ENCODE results near the gene HCAR2. TPM values are rescaled to one million over a fixed set of nuclear protein-coding genes. Genes with fewer than 3 reads are reported as not detected.
"Not testable (repeated sequence)": the region's sequence is repeated elsewhere in the genome, so short reads cannot be mapped to it uniquely, and the experiment has no call there.

HCAR2 gene
- total RNA-seq (2014; rRNA removed; shearing (Covaris generic)): not detected in 2 replicates

GRCh38 chr12:122702890-122703611, at the start of gene HCAR2:
TSS of gene HCAR2 (minus strand) at chr12:122703357. CDS start at chr12:122703283, 74 bp downstream.
- not testable (repeated sequence) for DNase-seq (ENCODE audit: low read depth)

DNA sequence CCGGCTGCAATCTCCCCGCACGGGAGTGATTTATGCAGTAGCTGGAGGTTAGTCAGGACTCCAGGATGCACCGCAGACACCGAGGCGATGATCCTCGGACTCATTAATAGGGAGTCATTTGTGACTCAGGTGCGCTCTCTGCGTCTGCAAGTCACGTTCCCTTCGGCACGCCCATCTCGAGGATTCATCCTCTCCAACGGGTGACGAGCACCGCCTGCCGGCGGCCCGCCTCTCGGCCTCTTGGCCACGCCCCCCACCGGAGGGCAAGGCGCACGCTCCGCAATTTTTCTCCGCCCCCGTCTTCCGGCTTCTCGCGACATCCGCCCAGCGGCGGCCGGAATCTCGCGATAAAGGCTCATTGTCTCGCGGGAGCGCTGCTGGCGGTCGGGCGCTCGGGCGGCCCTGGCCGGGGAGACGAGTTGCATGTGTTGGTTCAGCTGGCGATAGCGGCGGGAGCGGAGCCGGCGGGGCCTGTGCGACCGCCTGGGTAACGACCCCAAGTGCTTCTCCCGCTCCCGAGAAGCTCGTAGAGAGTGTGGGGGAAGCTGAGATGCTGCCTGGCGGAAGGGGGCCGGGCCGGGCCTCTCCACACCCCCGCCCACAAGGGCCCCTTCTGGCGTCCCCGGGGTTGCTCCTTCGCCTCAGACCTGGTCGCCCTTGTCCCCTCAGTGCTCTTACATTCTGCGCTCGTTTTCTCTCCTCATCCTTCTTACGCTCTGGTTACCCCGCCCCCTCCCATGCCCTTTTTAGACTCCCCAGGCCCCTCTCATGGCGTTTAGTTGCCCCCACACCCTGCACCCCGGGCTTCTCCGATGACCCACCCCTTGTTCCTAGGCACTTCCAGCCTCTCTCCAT, 49.5 kb upstream of the HCAR2 start, which contains the start of gene DENR:
TSS of gene DENR (plus strand) at position 361 of the 855 bp plus-strand sequence. CDS start 878 bp downstream, outside the sequence.
- DNase-seq (ENCODE audit: low read depth): peak; percentile 92

- DNase-seq (ENCODE audit: low read depth): not testable (repeated sequence)
Observed at GRCh38 chr12:122750781-122751515, 47.8 kb upstream of the HCAR2 start.

GRCh38 chr12:122749569-122750332, 46.6 kb upstream of the HCAR2 start:
- DNase-seq (ENCODE audit: low read depth): no peak

DNA sequence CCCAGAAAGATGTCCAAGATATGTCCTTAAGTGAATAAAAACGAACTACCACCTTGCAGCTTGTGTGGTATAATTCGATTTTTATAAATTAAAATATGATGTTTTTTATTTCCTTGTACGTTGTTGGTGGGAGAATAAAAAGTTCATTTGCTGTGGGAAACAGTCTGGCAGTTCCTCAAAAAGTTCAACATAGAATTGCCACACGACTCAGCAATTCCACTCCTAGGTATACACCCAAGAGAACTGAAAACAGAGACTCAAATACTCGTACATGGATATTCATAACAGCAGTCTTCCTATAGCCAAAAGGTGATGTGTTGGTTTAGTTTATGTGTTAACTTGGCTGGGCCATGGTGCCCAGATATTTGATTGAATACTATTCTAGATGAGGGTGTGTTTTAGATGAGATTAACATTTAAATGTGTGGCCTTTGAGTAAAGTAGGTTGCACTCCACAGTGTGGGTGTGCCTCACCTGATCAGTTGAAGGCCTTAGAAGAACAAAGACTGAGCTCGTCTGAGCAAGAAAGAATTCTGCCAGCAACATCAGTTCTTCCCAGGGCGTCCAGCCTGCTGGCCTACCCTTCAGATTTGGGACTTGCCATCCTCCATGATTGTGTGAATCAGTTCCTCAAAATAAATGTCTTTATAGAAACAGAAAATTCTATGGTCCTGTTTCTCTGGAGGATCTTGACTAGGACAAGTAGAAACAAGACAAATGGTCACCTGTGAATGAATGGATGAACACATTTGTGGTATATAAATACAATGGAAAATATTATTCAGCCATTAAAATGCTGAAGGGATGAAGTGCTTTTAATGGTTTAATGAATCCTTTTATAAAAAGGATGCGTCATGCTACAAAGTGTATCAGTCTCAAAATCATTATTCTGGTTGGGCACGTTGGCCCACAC, 44.3 kb upstream of the HCAR2 start:
- DNase-seq (ENCODE audit: low read depth): no peak

- DNase-seq (ENCODE audit: low read depth): no peak
Observed at GRCh38 chr12:122743895-122744525, 40.9 kb upstream of the HCAR2 start.

DNA sequence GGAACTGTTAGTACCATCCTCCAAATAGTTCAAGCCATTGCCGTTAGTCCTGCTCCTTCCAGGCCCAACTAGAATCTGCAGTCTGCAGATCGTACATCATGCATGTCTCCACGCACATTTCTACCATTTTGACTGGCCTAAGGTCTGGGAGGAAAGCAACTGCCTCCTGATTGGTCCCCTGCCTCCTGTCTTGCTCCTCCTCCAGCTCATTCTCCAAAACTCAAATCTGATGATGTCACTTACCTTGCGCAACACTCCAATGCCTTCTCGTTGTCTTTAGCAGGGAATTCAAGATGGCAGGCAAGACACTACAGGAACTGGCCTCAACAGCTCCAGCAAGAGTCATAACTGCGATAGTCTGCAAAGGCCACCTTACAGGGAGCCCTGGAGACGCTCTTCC, 37.2 kb upstream of the HCAR2 start:
- peak; percentile 7 for DNase-seq (ENCODE audit: low read depth)

DNA sequence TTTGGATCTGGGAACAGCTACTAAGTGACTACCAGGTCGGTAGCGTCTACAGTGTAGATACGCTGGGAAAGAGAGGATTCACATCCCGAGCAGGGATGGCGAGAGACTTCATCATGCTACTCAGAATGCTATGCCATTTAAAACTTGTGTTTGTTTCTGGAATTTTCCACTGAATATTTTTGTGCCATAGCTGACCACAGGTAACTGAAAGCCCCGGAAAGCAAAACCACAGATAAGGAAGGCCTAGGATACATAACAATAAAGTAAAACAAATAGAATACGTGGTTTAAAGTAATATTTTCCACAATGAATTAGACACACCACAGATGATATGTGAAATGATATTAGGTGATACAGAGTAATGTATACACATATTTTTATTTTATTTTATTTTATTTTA, 35.4 kb upstream of the HCAR2 start:
- peak; percentile 31 for DNase-seq (ENCODE audit: low read depth)

- no peak for DNase-seq (ENCODE audit: low read depth)
Observed at GRCh38 chr12:122732611-122733010, 29.5 kb upstream of the HCAR2 start.

GRCh38 chr12:122732170-122732569, 29.0 kb upstream of the HCAR2 start:
- no peak for DNase-seq (ENCODE audit: low read depth)

GRCh38 chr12:122730215-122731014, 27.3 kb upstream of the HCAR2 start, which contains the start of gene HCAR1:
TSS of gene HCAR1 (minus strand) at chr12:122730844. CDS start at chr12:122730339, 505 bp downstream.
- DNase-seq (ENCODE audit: low read depth): peak; percentile 49

- DNase-seq (ENCODE audit: low read depth): no peak
Observed at GRCh38 chr12:122729583-122730214, 26.5 kb upstream of the HCAR2 start.

DNA sequence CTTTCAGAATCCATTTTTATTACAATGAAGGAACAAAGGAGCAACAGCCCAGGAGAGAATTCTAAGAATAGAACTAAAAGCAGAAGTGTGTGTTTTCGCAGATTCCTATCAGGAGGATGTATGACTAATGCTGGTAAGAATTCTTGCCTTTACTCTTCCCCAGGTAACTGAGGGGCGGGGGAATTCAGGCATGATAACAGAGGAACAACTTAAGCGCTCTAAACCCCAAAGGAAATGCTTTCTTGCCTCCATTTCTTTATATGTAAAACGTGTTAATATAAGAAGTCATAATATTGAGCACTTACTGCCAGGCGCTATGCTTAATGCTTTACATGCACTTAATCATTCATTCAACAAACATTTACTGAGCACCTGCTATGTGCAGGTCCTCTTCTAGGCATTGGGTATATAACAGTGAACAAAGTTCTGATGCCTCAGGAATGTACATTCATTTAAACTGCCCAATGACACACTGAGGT, 23.0 kb upstream of the HCAR2 start:
- DNase-seq (ENCODE audit: low read depth): peak; percentile 18

DNA sequence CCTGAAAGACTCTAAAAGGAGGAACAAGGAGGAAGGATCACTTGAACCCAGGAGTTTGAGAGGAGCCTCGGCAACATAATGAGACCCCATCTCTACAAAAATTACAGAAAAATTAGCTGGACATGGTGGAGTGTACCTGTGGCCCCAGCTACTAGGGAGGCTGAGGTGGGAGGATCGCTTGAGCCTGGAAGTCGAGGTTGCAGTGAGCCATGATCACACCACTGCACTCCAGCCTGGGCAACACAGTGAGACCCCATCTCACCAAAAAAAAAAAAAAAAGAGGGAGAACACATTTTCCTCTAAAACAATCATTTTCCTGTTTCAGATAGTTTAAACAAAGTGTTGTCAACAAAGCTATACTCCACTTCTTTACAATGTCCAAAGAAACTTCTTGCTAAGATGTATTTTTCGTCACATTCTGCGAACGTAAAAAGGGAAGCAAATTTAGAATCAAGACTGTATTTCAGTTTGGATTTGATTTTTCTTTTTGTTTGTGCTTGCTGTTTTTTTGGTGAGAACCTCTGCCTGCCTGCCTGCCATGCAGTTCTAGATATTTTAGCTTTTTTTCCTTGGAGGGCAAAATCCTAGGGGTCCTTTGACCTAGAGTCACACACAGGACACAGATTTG, 22.4 kb upstream of the HCAR2 start:
- no peak for DNase-seq (ENCODE audit: low read depth)

DNA sequence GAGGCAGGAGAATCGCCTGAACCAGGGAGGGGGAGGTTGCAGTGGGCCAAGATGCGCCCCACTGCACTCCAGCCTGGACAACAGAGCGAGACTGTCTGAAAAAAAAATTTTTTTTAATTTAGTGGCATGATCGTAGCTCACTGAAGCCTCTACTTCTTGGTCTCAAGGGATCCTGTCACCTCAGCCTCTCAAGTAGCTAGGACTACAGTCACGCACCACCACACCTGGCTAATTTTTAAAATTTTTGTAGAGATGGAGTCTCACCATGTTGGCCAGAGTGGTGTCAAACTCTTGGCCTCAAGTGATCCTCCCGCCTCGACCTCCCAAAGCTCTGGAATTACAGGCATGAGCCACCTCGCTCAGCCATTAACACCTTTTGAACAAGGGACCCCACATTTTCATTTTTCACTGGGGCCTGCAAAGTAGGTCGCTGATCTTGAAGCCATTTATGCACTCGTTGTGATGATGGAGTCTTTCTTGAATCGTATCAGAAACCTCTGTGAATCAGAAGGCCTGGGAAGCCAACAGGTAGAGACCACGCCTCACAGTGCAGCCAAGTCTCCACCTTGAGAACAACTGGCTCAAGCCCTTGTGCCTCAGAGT, 21.6 kb upstream of the HCAR2 start:
- no peak for DNase-seq (ENCODE audit: low read depth)

DNA sequence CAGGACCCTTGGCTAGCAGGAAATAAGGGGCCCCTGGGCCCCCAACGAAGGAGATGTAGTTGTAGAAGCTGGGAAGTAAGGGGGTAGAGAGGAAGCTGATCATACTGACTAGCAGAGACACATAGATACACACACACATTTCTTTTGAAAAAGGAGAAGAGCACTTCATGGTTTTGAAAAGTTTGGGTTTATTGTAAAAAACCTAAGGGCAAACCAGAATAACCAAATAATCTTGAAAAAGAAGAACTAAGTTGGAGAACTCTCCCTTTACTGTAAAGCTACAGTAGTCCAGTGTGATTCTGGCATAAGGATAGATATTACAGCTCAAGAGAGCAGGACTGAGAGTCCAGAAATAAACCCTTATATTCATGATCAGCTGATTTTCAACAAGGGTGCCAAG, 19.2 kb upstream of the HCAR2 start:
- no peak for DNase-seq (ENCODE audit: low read depth)

- DNase-seq (ENCODE audit: low read depth): peak; percentile 28
Observed at GRCh38 chr12:122721057-122721545, 17.9 kb upstream of the HCAR2 start.

All from RPMI7951 (cell line).